GM12892 (cell line): ENCODE results near the gene PLD6.
"Not testable (repeated sequence)": the region's sequence is repeated elsewhere in the genome, so short reads cannot be mapped to it uniquely, and the experiment has no call there.

Experiments used
- POLR2A ChIP-seq: IDR thresholded peaks from 2 replicates; pipeline ENCODE4 v1.6.1; 2011; ENCODE audit warnings: low read depth, low read length, control low read depth
- POLR2AphosphoS5 ChIP-seq: IDR thresholded peaks from 2 replicates; pipeline ENCODE4 v1.6.1; 2011; ENCODE audit warnings: low read depth, low read length, control low read depth

DNA sequence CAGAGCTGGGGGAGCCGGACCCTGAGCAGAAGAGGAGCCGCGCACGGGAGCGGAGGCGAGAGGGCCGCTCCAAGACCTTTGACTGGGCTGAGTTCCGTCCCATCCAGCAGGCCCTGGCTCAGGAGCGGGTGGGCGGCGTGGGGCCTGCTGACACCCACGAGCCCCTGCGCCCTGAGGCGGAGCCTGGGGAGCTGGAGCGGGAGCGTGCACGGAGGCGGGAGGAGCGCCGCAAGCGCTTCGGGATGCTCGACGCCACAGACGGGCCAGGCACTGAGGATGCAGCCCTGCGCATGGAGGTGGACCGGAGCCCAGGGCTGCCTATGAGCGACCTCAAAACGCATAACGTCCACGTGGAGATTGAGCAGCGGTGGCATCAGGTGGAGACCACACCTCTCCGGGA, 47.6 kb downstream of the PLD6 start:
- TF ChIP-seq POLR2A, POLR2AphosphoS5: not testable (repeated sequence)
